ENCODE measurements around the gene SHISA2. TPM values are rescaled to one million over a fixed set of nuclear protein-coding genes. Genes with fewer than 3 reads are reported as not detected.
"Not testable (repeated sequence)": the region's sequence is repeated elsewhere in the genome, so short reads cannot be mapped to it uniquely, and the experiment has no call there.

SHISA2 gene
- total RNA-seq (2014; rRNA removed; shearing (Covaris generic); ENCODE audit: low replicate concordance): not detected in 2 replicates

DNA sequence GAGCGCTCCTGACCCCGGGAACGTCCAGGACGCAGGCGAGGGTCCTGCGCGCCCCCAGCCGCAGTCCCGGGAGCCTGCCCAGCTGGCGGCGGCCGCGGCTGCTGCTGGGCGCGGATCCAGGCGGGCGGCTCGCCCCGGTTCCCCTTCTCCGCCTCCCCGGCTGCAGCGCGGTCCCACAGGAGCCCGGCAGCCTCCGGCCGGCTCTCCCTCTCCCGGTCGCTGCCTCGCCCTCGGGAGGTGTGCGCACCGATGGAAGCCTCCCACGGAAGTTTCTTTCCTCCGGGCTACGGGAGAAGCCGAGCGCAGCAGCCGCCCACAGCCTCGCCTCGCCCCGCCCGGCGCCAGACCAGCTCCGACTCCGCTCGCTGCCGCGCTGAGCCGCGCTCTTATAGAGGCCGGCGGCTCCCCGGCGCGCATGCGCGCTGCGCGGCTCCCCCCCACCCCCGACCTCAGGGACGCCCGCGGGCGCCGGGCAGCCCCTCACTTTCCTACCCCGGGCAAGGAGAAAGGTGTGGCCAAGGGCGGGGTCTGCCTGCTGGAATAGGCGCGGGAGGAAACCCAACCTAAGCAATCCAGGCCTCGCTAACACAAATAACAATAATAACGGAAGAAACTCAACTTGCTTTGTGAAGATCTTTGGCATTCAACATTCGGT lies at the start of gene SHISA2:
Gene SHISA2 (minus strand): TSS at position 360 of the 655 bp plus-strand sequence. CDS start 1,041 bp downstream, outside the sequence.
- H3K36me3 ChIP-seq (ENCODE audit: insufficient read depth, low read length): no peaks in the 10 kb centered on the region
- no peak within 1 kb of the TSS for H3K27ac ChIP-seq (ENCODE audit: low read length)
- H3K4me2 ChIP-seq (ENCODE audit: low read depth, low read length, poor library complexity, severe bottlenecking): no peak within 1 kb of the TSS
- DNase-seq: no peak
- no peaks in the 10 kb centered on the region for H3K4me1 ChIP-seq (ENCODE audit: low read length)
- H3K27me3 ChIP-seq (ENCODE audit: low read length): no peaks in the 10 kb centered on the region
- no peak within 1 kb of the TSS for H3K4me3 ChIP-seq (ENCODE audit: low read length)
- no peaks in the 10 kb centered on the region for H3K9me2 ChIP-seq (replicated peaks; ENCODE audit: insufficient read depth, low read length)
- H3K79me2 ChIP-seq (ENCODE audit: low read length): no peaks in the 10 kb centered on the region
- no peaks in the 10 kb centered on the region for H3K9me3 ChIP-seq (ENCODE audit: low read length)
- no peak within 1 kb of the TSS for H2AFZ ChIP-seq (ENCODE audit: low read length)
- no peaks in the 10 kb centered on the region for H4K20me1 ChIP-seq (ENCODE audit: insufficient read depth, low read depth, low read length)
- H3K9ac ChIP-seq (ENCODE audit: low read length): no peak within 1 kb of the TSS

DNA sequence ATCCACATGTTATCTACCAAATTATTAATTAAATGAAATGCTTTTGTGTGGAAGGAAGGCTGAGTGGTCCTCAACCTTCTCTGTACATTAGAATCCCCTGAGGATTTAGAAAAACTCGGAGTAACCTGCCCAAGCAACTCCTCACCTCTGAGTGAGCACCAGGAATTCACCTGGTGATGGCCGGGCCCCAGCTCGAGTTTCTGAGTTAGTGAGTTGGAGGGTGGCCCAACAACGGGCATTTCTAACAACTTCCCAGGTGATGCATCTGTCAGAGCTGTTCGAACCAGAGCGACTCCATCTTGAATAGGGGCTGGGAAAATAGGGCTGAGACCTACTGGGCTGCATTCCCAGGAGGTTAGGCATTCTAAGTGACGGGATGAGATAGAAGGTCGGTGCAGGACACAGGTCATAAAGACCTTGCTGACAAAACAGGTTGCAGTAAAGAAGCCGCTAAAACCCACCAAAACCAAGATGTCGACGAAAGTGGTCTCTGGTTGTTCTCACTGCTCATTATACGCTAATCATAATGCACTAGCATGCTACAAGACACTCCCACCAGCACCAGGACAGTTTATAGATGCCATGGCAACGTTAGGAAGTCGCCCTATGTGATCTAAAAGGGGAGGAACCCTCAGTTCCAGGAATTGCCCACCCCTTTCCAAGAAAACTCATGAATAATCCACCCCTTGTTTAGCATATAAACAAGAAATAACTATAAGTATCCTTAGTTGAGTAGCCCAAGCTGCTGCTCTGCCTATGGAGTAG lies 44.2 kb upstream of the SHISA2 start:
- H2AFZ ChIP-seq (ENCODE audit: low read length): no peak overlapping the region
- H3K4me3 ChIP-seq (ENCODE audit: low read length): no peak overlapping the region
- H3K4me2 ChIP-seq (ENCODE audit: low read depth, low read length, poor library complexity, severe bottlenecking): no peak overlapping the region
- no peaks in the 10 kb centered on the region for H3K9me3 ChIP-seq (ENCODE audit: low read length)
- no peaks in the 10 kb centered on the region for H3K36me3 ChIP-seq (ENCODE audit: insufficient read depth, low read length)
- H3K4me1 ChIP-seq (ENCODE audit: low read length): no peaks in the 10 kb centered on the region
- H3K27ac ChIP-seq (ENCODE audit: low read length): no peak overlapping the region
- no peaks in the 10 kb centered on the region for H4K20me1 ChIP-seq (ENCODE audit: insufficient read depth, low read depth, low read length)
- no peak overlapping the region for H3K9ac ChIP-seq (ENCODE audit: low read length)
- no peaks in the 10 kb centered on the region for H3K79me2 ChIP-seq (ENCODE audit: low read length)
- H3K27me3 ChIP-seq (ENCODE audit: low read length): no peaks in the 10 kb centered on the region
- DNase-seq: no peak
- H3K9me2 ChIP-seq (replicated peaks; ENCODE audit: insufficient read depth, low read length): no peaks in the 10 kb centered on the region

DNA sequence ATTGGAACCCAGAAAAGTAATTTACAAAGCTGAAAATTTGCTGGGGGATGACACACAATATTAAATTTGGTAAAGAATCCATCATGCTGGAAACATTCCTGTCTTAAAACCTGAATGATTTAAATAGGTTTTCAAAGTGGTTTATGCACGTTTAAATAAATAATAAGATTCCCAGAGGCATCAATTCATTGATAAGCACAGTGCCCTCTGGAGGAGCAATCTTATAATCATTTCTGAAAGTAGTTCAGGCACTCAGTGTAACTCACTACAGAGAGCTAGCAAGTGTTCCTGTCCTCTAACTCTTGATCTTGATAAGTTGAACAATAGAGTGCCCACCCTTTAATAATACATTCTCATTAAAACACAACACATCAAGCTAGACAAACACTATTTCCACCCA lies 43.5 kb upstream of the SHISA2 start:
- no peaks in the 10 kb centered on the region for H3K9me2 ChIP-seq (replicated peaks; ENCODE audit: insufficient read depth, low read length)
- H3K79me2 ChIP-seq (ENCODE audit: low read length): no peaks in the 10 kb centered on the region
- no peaks in the 10 kb centered on the region for H3K9me3 ChIP-seq (ENCODE audit: low read length)
- H3K27me3 ChIP-seq (ENCODE audit: low read length): no peaks in the 10 kb centered on the region
- no peak overlapping the region for H3K4me3 ChIP-seq (ENCODE audit: low read length)
- DNase-seq: no peak
- no peak overlapping the region for H3K9ac ChIP-seq (ENCODE audit: low read length)
- no peak overlapping the region for H3K27ac ChIP-seq (ENCODE audit: low read length)
- H3K36me3 ChIP-seq (ENCODE audit: insufficient read depth, low read length): no peaks in the 10 kb centered on the region
- H4K20me1 ChIP-seq (ENCODE audit: insufficient read depth, low read depth, low read length): no peaks in the 10 kb centered on the region
- no peak overlapping the region for H2AFZ ChIP-seq (ENCODE audit: low read length)
- no peaks in the 10 kb centered on the region for H3K4me1 ChIP-seq (ENCODE audit: low read length)
- H3K4me2 ChIP-seq (ENCODE audit: low read depth, low read length, poor library complexity, severe bottlenecking): no peak overlapping the region

DNA sequence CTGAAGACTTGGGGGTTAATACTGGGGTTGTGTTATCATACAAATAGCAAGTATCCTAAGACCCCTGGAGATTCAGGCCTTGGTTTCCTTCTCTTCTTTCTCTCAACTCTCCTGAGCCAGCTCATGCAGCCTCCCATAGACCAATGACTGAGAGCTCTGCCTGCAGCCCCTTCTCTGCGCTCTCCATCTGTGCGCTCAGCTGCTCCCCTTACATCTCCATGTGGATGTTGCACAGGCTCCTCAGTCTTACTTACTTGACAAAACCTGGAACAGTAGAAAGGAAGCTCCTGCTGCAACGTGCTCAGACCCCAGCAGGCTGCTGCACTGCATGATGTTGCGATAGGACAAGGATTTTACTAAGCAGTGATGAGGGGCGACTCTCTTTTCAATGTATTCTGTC lies 25.0 kb upstream of the SHISA2 start:
- H3K4me1 ChIP-seq (ENCODE audit: low read length); H3K4me3 ChIP-seq (ENCODE audit: low read length); H3K27ac ChIP-seq (ENCODE audit: low read length); H3K79me2 ChIP-seq (ENCODE audit: low read length); H3K9ac ChIP-seq (ENCODE audit: low read length); H3K9me3 ChIP-seq (ENCODE audit: low read length); H3K36me3 ChIP-seq (ENCODE audit: insufficient read depth, low read length); H2AFZ ChIP-seq (ENCODE audit: low read length); H3K27me3 ChIP-seq (ENCODE audit: low read length); H3K9me2 ChIP-seq (replicated peaks; ENCODE audit: insufficient read depth, low read length); H4K20me1 ChIP-seq (ENCODE audit: insufficient read depth, low read depth, low read length); H3K4me2 ChIP-seq (ENCODE audit: low read depth, low read length, poor library complexity, severe bottlenecking); DNase-seq: not testable (repeated sequence)

DNA sequence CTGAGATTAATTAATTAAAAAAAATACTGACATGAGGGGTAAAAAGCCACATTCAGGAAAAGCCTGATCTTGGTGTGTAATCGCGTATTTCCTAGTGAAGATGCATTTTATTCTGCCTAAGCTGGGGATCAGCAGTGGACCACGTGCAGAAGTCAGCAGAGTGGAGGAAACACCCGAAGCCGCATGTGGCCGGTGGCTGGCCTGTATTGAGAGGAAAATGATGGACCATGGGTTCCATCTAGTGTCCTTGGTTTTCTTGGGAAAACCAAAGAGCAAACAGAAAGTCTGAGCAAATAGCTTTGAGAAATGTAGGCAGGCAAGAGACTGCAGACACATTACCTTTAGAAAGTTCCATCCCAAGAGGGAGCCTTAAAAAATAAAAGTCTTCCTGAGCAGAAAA lies 23.7 kb upstream of the SHISA2 start:
- Histone ChIP-seq H2AFZ (ENCODE audit: low read length) (no peak overlapping the region), H3K9me3 (ENCODE audit: low read length) (no peaks in the 10 kb centered on the region), H3K27ac (ENCODE audit: low read length) (no peak overlapping the region), H3K27me3 (ENCODE audit: low read length) (no peaks in the 10 kb centered on the region), H4K20me1 (ENCODE audit: insufficient read depth, low read depth, low read length) (no peaks in the 10 kb centered on the region), H3K9ac (ENCODE audit: low read length) (no peak overlapping the region), H3K9me2 (replicated peaks; ENCODE audit: insufficient read depth, low read length) (no peaks in the 10 kb centered on the region), H3K4me2 (ENCODE audit: low read depth, low read length, poor library complexity, severe bottlenecking) (no peak overlapping the region), H3K79me2 (ENCODE audit: low read length) (no peaks in the 10 kb centered on the region), H3K4me3 (ENCODE audit: low read length) (no peak overlapping the region), H3K4me1 (ENCODE audit: low read length) (no peaks in the 10 kb centered on the region), H3K36me3 (ENCODE audit: insufficient read depth, low read length) (no peaks in the 10 kb centered on the region)
- DNase-seq: no peak

DNA sequence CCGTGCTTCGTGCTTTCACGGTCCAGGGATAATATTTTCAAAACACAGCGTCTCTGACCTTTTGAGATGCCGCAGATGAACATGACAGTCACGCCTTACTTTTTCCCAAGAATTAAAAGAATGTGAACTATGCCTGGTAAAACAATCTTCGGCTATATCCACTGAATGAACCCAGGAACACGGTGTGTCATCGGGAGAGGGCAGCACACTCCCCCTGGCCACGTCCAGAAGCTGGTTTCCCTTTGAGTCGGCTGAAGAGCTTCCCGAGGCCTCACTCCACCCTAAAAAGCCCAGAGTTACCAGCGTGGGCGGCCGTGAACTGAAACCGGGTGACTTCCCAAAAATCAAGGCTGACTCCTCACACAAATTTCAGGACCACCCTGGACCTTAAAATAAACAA lies 22.9 kb upstream of the SHISA2 start:
- Histone ChIP-seq H3K9me2 (replicated peaks; ENCODE audit: insufficient read depth, low read length) (no peaks in the 10 kb centered on the region), H3K27me3 (ENCODE audit: low read length) (no peaks in the 10 kb centered on the region), H4K20me1 (ENCODE audit: insufficient read depth, low read depth, low read length) (no peaks in the 10 kb centered on the region), H3K4me1 (ENCODE audit: low read length) (no peaks in the 10 kb centered on the region), H3K79me2 (ENCODE audit: low read length) (no peaks in the 10 kb centered on the region), H3K9ac (ENCODE audit: low read length) (no peak overlapping the region), H2AFZ (ENCODE audit: low read length) (no peak overlapping the region), H3K27ac (ENCODE audit: low read length) (no peak overlapping the region), H3K4me3 (ENCODE audit: low read length) (no peak overlapping the region), H3K36me3 (ENCODE audit: insufficient read depth, low read length) (no peaks in the 10 kb centered on the region), H3K4me2 (ENCODE audit: low read depth, low read length, poor library complexity, severe bottlenecking) (no peak overlapping the region), H3K9me3 (ENCODE audit: low read length) (no peaks in the 10 kb centered on the region)
- DNase-seq: no peak

DNA sequence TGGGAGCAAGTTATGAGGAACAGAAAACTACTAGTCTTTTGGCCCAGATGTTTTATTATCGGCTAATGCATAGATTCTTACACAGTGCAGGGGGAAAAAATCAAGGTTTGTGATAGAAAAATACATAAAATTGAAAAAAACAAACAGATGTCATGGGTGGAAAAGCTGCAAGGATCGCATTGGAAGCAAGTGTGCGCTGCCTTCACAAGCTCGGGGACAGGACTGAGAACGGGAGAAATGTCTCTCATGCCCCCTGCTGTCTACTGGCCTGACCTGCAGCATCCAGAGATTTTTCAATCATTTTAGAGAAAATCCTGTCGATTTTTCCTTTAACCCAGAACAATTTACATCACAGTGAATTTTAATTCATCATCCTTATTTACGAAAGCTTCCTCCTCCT lies 20.5 kb upstream of the SHISA2 start:
- H3K79me2 ChIP-seq (ENCODE audit: low read length); H3K4me3 ChIP-seq (ENCODE audit: low read length); H4K20me1 ChIP-seq (ENCODE audit: insufficient read depth, low read depth, low read length); H3K4me2 ChIP-seq (ENCODE audit: low read depth, low read length, poor library complexity, severe bottlenecking); H2AFZ ChIP-seq (ENCODE audit: low read length); H3K4me1 ChIP-seq (ENCODE audit: low read length); H3K9me2 ChIP-seq (replicated peaks; ENCODE audit: insufficient read depth, low read length); H3K9me3 ChIP-seq (ENCODE audit: low read length); DNase-seq; H3K27me3 ChIP-seq (ENCODE audit: low read length); H3K36me3 ChIP-seq (ENCODE audit: insufficient read depth, low read length); H3K9ac ChIP-seq (ENCODE audit: low read length); H3K27ac ChIP-seq (ENCODE audit: low read length): not testable (repeated sequence)

DNA sequence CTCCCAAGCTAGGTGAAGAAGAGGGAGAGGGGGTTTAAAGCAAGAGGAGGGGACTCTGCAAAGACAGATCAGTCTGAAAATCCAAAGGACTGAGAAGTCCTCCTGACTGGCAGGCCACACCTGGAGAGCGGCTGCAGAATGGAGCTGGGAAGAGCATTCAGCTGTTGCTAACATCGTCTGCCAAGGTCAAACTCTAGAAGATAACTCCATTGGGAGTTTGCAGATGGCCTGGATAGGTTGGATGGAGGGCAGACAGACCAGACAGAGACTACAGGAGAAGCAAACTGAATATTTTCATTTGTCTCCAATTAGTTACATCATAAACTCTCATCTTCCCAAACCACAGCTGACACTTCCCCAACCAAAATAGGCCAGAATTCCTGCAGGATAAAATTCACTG lies 19.9 kb upstream of the SHISA2 start:
- H2AFZ ChIP-seq (ENCODE audit: low read length): no peak overlapping the region
- H3K9me3 ChIP-seq (ENCODE audit: low read length): no peaks in the 10 kb centered on the region
- no peaks in the 10 kb centered on the region for H3K79me2 ChIP-seq (ENCODE audit: low read length)
- DNase-seq: no peak
- H3K9me2 ChIP-seq (replicated peaks; ENCODE audit: insufficient read depth, low read length): no peaks in the 10 kb centered on the region
- H3K36me3 ChIP-seq (ENCODE audit: insufficient read depth, low read length): no peaks in the 10 kb centered on the region
- no peak overlapping the region for H3K27ac ChIP-seq (ENCODE audit: low read length)
- no peak overlapping the region for H3K4me2 ChIP-seq (ENCODE audit: low read depth, low read length, poor library complexity, severe bottlenecking)
- no peaks in the 10 kb centered on the region for H3K27me3 ChIP-seq (ENCODE audit: low read length)
- no peak overlapping the region for H3K9ac ChIP-seq (ENCODE audit: low read length)
- no peaks in the 10 kb centered on the region for H4K20me1 ChIP-seq (ENCODE audit: insufficient read depth, low read depth, low read length)
- no peaks in the 10 kb centered on the region for H3K4me1 ChIP-seq (ENCODE audit: low read length)
- H3K4me3 ChIP-seq (ENCODE audit: low read length): no peak overlapping the region
